Uterus (tissue), 2 donors: ENCODE results near the gene SAMM50.

Experiments
- POLR2A ChIP-seq, 2 donors: fragments of 450-650 bp; IDR thresholded peaks; one replicate each; pipeline ENCODE4 v1.6.1; 2016; ENCODE audit warnings: antibody characterized with exemption in 2 of 2, mild to moderate bottlenecking in 1 of 2, moderate library complexity in 1 of 2
- TF ChIP-seq, protein P1 (sequence below), 4 experiments: fragments of 200-600 bp in 2 of 4; fragments of 450-650 bp in 2 of 4; sonication (generic) in 2 of 4; IDR thresholded peaks; one replicate each; pipeline ENCODE4 v1.5.1; 2016 to 2019; ENCODE audit warnings: antibody characterized with exemption in 4 of 4, mild to moderate bottlenecking in 2 of 4, moderate library complexity in 1 of 4

DNA sequence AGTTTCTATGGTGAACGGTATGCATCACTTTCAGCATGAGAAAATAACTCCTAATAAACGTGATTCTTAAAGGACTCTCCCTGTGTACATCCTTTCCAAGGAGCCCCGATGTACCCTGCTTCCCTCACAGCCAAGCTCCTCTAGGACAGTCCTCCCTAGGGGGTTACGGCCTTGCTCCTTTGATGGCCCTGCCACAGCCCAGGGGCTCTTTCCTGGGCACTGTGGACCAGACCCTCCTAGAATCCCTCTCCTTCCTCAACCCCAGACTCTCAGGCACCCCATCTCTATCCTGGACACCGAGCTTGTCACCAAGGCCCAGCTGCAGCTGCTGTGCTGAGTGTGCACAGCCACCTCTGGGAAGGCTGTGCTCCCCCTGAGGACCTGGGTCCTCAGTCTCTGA, 3.9 kb upstream of the SAMM50 start:
- TF ChIP-seq, protein P1, sequence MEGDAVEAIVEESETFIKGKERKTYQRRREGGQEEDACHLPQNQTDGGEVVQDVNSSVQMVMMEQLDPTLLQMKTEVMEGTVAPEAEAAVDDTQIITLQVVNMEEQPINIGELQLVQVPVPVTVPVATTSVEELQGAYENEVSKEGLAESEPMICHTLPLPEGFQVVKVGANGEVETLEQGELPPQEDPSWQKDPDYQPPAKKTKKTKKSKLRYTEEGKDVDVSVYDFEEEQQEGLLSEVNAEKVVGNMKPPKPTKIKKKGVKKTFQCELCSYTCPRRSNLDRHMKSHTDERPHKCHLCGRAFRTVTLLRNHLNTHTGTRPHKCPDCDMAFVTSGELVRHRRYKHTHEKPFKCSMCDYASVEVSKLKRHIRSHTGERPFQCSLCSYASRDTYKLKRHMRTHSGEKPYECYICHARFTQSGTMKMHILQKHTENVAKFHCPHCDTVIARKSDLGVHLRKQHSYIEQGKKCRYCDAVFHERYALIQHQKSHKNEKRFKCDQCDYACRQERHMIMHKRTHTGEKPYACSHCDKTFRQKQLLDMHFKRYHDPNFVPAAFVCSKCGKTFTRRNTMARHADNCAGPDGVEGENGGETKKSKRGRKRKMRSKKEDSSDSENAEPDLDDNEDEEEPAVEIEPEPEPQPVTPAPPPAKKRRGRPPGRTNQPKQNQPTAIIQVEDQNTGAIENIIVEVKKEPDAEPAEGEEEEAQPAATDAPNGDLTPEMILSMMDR (IDR thresholded peaks at IDR 0.05), result no peak
- no peak for TF ChIP-seq POLR2A (IDR thresholded peaks at IDR 0.05)
